T-helper 17 cell (primary cell): ENCODE measurements around the gene SLC6A2. TPM values are rescaled to one million over a fixed set of nuclear protein-coding genes. Genes with fewer than 3 reads are reported as not detected.
"Not testable (repeated sequence)": the region's sequence is repeated elsewhere in the genome, so short reads cannot be mapped to it uniquely, and the experiment has no call there.

Experiments
- ATAC-seq: fragments of 150-1000 bp; cut with Tn5 transposase; 2 replicates; pipeline ENCODE4 v1.10.0; 2021; ENCODE audit warnings: mild to moderate bottlenecking, moderate library complexity
- DNase-seq, 3 donors: peaks; one replicate each; pipeline versions ENCODE4 v3.0.0 to v3.0.0-alpha.2; 2020 to 2021
- H3K9me3 ChIP-seq: one replicate; pipeline ENCODE4 v1.7.0; 2013; ENCODE audit warnings: low read length, mild to moderate bottlenecking; ENCODE audit not compliant: control insufficient read depth, poor library complexity, severe bottlenecking
- H3K27ac Mint-ChIP-seq: one replicate; pipeline ENCODE4 v1.8.0; 2022; ENCODE audit warnings: mild to moderate bottlenecking, moderate library complexity, mixed read lengths
- H3K27me3 Mint-ChIP-seq: one replicate; pipeline ENCODE4 v1.8.0; 2022; ENCODE audit warnings: mixed read lengths
- H3K36me3 Mint-ChIP-seq: one replicate; pipeline ENCODE4 v1.8.0; 2022; ENCODE audit warnings: low read depth, mixed read lengths
- H3K4me1 Mint-ChIP-seq: one replicate; pipeline ENCODE4 v1.8.0; 2022; ENCODE audit warnings: mild to moderate bottlenecking, mixed read lengths
- H3K4me3 Mint-ChIP-seq: one replicate; pipeline ENCODE4 v1.8.0; 2022; ENCODE audit warnings: mild to moderate bottlenecking, moderate library complexity, mixed read lengths
- total RNA-seq, 4 donors: library from RNA in 2 of 4; stranded (reverse) in 2 of 4; gene quantifications; one replicate each; pipeline ENCODE4 v1.2.3 and lab custom pipeline; 2022 to 2026

Gene SLC6A2
- total RNA-seq, 2 donors from 2014 or later: not detected

DNA sequence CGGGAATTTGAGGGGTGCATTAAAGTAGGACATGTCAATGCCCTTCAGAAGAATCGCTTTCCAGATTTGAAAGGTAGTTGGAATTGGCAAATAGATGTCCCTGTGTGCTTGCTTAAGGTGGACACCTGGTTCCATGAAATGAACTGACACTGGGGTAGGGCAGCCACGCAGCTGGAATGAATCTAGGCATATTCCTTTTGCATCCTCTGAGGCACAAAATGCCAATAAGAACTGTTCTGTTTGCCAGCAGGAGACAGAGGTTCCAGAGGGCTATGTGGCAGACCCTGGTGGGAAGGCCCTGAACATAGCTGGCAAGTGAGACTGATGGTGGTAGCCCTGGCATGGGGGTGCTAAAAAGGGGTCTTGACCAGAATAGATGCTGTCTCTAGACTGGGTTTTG, 61.5 kb downstream of the SLC6A2 start:
- peaks cover 3% of the 10 kb centered on the region for H3K36me3 Mint-ChIP-seq
- H3K4me1 Mint-ChIP-seq: peaks cover 4% of the 10 kb centered on the region
- no peak overlapping the region for H3K4me3 Mint-ChIP-seq
- H3K27ac Mint-ChIP-seq: no peak overlapping the region
- ATAC-seq (no peak), DNase-seq (no peak)
- peaks cover 64% of the 10 kb centered on the region for H3K27me3 Mint-ChIP-seq
- no peaks in the 10 kb centered on the region for H3K9me3 ChIP-seq

DNA sequence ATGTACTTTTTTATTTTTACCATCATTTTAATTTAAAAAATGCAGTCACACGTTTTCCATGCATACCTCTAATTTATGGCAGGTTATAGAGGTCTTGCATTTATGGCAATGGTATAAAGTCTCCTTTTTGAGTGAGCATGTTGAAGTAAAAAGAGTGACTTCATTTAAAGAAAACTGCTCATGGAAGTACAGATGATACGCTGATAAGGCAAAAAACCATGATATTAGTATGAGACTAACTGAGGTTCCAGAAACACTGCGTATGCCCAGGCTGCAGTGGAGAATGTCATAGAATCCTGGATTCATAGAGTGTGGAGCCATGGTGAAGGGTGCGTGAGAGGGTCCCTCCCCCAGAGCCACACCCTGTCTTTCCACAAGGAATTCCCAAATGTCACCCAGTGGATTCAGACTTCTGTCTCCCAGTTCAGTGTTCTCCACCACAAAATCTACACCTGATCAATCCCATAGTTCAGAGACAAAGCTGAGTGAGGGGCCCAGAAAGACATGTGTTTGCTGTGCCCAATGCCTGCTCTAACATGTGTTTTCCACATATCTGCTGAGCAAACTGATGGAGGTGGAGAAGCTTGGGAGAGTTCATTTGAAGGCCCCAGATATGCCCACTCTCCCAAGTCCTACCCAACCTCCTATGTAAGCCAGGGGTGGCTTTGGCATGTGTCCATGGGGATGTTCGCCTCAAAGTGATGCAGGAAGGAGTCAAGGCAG, 69.4 kb downstream of the SLC6A2 start:
- no peak for ATAC-seq
- peaks cover 17% of the 10 kb centered on the region for H3K27me3 Mint-ChIP-seq
- DNase-seq: no peak
- no peaks in the 10 kb centered on the region for H3K36me3 Mint-ChIP-seq
- H3K27ac Mint-ChIP-seq: no peak overlapping the region
- no peak overlapping the region for H3K4me3 Mint-ChIP-seq
- H3K9me3 ChIP-seq: no peaks in the 10 kb centered on the region
- no peaks in the 10 kb centered on the region for H3K4me1 Mint-ChIP-seq

DNA sequence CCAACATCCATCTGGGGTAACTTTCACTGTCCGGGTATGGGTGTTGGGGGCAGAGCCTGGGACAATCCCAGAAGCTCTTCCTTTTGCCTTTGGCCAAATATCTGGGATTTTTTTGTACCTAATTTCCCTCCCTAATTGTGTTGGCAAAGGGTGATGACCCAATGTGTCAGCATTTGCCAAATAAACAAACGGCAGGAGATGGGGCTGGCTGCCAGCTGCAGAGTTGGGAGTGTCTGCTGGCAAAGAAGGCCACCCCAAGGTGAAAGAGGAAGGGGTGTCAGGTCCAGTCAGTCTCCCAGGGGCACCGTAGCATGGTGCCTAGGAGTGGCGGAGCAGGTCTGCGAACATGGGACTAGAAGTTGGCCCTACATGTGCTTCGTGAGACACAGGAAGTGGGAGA, 73.0 kb downstream of the SLC6A2 start:
- no peak overlapping the region for H3K27ac Mint-ChIP-seq
- ATAC-seq: no peak

DNA sequence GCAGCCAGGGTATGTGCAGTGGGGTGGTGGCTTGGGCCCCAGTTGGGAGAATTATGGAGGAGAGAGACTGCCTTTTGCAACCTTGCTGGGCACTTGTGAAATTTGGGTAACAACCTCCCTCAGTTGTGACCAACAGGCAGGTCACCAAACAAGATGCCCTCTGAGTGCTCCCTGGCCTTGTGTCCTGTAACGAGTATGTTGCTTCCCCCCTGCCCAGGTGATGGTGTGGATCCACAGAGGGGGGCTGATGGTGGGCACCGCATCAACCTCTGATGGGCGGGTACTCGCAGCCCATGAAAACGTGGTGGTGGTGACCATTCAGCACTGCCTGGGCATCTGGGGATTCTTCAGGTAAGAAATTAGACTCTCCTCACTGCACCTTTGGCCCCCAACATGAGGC, 74.3 kb downstream of the SLC6A2 start:
- Mint-ChIP-seq H3K27ac (no peak overlapping the region), H3K4me1 (no peaks in the 10 kb centered on the region), H3K27me3 (peaks cover 30% of the 10 kb centered on the region), H3K4me3 (no peak overlapping the region), H3K36me3 (no peaks in the 10 kb centered on the region)
- no peaks in the 10 kb centered on the region for H3K9me3 ChIP-seq
- DNase-seq (no peak), ATAC-seq (no peak)

More for the DNA sequence above, 73.0 kb downstream of the SLC6A2 start:
- Mint-ChIP-seq H3K4me1 (no peaks in the 10 kb centered on the region), H3K27me3 (peaks cover 23% of the 10 kb centered on the region), H3K4me3 (no peak overlapping the region), H3K36me3 (no peaks in the 10 kb centered on the region)
- no peaks in the 10 kb centered on the region for H3K9me3 ChIP-seq
- no peak for DNase-seq

DNA sequence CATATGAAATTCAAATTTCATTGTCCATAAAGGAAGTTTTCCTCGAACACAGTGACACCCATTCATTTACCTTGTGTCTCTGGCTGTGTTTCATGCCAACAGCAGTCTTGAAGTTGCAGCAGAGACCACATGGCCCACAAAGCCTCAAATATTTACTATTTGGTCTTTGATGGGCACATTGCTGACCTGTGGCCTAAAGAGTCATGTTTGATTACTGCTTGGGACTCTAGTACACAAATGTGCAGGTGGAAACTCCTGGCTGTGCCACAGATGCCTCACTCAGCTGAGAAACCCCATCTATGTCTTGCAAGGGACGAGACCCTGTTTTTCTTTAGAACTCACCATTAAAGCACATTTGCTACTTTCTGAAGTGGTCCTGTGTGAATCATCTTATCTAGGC, 76.7 kb downstream of the SLC6A2 start:
- Mint-ChIP-seq H3K36me3 (no peaks in the 10 kb centered on the region), H3K4me1 (no peaks in the 10 kb centered on the region), H3K27me3 (peaks cover 39% of the 10 kb centered on the region), H3K27ac (no peak overlapping the region), H3K4me3 (no peak overlapping the region)
- no peak for DNase-seq
- H3K9me3 ChIP-seq: no peaks in the 10 kb centered on the region
- no peak for ATAC-seq

DNA sequence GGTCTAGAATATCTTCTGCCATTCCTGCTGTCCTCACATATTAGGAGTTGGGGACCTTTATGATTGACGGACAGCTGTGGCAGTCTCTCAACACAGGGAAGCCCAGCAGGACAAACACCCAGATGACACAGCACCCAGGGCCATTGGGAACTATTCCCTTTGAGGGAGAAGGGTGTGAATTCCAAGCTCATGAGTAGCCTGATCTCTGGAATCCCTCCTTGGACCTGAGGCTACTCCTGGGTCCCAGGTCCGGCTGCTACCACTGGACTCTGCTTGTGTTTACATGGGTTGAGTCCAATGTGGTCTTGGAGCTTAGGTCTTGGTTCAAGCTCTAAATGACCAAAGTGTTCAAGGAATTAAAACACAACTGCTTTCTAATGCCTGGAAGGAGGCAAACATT, 78.9 kb downstream of the SLC6A2 start:
- H3K4me1 Mint-ChIP-seq: peaks cover 2% of the 10 kb centered on the region
- ATAC-seq (no peak), DNase-seq (no peak)
- H3K27ac Mint-ChIP-seq: no peak overlapping the region
- H3K27me3 Mint-ChIP-seq: peaks cover 49% of the 10 kb centered on the region
- H3K36me3 Mint-ChIP-seq: no peaks in the 10 kb centered on the region
- no peaks in the 10 kb centered on the region for H3K9me3 ChIP-seq
- no peak overlapping the region for H3K4me3 Mint-ChIP-seq

DNA sequence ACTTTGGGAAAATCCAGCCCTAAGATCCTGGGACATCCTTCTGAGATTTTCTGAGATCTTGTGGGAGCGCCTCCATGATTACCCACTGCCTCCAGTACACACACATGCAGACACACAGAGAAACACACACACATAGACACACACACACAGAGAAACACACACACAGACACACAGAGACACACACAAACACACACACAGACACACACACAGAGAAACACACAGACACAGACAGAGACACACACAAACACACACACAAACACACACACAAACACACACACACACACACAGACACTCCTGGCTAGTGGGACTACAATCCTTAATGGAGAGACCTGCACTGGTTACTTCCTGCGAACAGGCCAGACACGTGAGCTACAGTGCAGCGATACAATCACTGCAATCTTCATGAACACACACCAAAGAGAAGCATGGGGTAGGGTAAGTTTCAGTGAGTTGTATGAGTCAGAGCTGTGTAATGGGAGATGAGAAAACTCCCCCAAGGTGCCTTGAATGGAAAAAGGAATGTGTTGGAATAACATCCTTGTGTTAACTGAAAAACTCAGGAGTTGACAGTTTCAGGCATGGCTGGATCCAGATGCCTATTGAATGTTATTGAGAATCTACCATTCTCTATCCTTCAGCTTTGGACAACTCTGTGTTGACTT, 79.5 kb downstream of the SLC6A2 start:
- DNase-seq (no peak), ATAC-seq (no peak)
- Mint-ChIP-seq H3K4me1 (peaks cover 2% of the 10 kb centered on the region), H3K4me3 (no peak overlapping the region), H3K27me3 (peaks cover 49% of the 10 kb centered on the region), H3K36me3 (no peaks in the 10 kb centered on the region), H3K27ac (no peak overlapping the region)
- no peaks in the 10 kb centered on the region for H3K9me3 ChIP-seq

DNA sequence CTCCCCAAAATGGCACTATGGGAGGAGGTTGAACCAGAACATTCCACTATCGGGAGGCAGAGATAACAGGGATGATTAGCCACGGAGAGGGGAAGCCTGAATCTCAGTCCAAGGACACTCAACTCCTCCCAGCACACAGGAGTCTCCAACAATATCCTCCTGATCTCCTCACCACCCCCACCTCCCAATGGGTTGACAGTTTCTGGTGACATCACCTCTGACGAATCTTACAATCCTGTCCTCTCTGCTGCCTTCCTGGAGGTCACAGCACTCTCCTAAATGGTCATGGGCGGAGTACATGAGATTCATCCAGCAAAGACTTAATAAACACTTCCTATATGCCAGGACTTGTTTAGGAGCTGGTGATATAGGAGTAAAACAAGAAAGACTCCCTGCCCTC, 80.9 kb downstream of the SLC6A2 start:
- H3K36me3 Mint-ChIP-seq: no peaks in the 10 kb centered on the region
- ATAC-seq (no peak), DNase-seq (no peak)
- H3K27me3 Mint-ChIP-seq: peaks cover 42% of the 10 kb centered on the region
- no peak overlapping the region for H3K27ac Mint-ChIP-seq
- H3K4me1 Mint-ChIP-seq: peaks cover 2% of the 10 kb centered on the region
- H3K4me3 Mint-ChIP-seq: no peak overlapping the region
- H3K9me3 ChIP-seq: no peaks in the 10 kb centered on the region

DNA sequence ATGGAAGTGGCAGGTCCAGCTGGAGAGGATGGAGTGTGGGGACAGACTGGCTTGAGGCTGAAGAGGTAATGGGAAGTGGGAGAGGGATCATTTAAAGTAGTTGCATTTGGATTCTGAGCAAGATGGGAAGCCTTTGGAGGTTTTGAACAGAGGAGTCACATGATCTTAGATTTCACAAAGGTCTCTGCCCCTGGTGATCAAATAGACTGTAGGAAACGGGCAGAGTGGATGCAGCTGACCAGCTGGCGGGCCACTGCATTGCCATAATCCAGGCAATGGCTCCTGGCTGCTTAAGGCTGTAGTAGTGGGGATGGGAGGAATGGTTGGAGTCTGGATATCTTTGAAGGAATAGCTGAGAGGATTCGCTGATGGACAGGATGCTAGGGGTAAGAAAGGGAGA, 81.5 kb downstream of the SLC6A2 start:
- H3K27ac Mint-ChIP-seq: no peak overlapping the region
- H3K36me3 Mint-ChIP-seq: no peaks in the 10 kb centered on the region
- no peaks in the 10 kb centered on the region for H3K9me3 ChIP-seq
- DNase-seq (no peak), ATAC-seq (no peak)
- peaks cover 2% of the 10 kb centered on the region for H3K4me1 Mint-ChIP-seq
- H3K27me3 Mint-ChIP-seq: peaks cover 49% of the 10 kb centered on the region
- no peak overlapping the region for H3K4me3 Mint-ChIP-seq

DNA sequence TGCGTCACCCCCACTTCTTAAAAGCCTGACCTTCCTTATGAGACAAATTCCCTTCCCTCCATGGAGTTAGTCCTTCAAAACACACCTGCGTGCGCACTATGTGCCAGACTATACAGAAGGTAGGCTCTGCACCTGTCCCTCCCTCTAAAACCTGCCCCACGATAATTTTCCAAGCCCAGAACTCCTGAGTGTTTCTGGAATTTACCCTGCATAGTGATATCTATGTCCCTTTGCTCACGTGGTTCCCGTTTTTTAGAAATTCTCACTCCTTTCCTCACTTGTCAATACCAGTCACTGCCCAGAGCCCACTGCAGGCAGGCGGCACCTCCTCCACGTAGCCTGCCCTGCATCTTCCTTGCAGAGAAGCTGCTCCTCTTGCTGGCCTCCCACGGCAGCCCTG, 82.2 kb downstream of the SLC6A2 start:
- H3K4me1 Mint-ChIP-seq: peaks cover 2% of the 10 kb centered on the region
- ATAC-seq (no peak), DNase-seq (no peak)
- H3K4me3 Mint-ChIP-seq: no peak overlapping the region
- H3K27ac Mint-ChIP-seq: no peak overlapping the region
- no peaks in the 10 kb centered on the region for H3K9me3 ChIP-seq
- peaks cover 55% of the 10 kb centered on the region for H3K27me3 Mint-ChIP-seq
- H3K36me3 Mint-ChIP-seq: no peaks in the 10 kb centered on the region

DNA sequence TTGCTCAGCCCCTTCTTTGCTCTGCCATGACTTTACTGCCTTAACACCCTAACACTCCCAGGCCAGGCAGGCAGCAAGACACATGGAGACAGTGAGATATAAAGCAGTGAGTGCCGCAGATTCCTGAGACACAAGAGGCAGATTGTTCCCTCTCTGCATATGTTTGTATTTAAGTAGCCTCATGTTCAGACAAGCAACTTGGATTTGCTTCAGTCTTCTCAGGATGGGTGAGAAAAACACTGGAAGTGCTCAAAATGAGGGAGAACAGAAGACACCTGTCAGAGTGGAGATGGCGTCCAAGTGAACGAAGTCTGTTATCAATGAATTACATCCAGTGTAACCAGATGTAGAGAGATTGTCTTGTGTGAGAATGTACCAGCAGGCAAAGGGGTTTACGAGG, 90.3 kb downstream of the SLC6A2 start:
- no peak for ATAC-seq
- Mint-ChIP-seq H3K27me3 (peaks cover 56% of the 10 kb centered on the region), H3K27ac (no peak overlapping the region), H3K36me3 (no peaks in the 10 kb centered on the region), H3K4me1 (no peaks in the 10 kb centered on the region), H3K4me3 (no peak overlapping the region)
- H3K9me3 ChIP-seq: no peaks in the 10 kb centered on the region
- DNase-seq: no peak

DNA sequence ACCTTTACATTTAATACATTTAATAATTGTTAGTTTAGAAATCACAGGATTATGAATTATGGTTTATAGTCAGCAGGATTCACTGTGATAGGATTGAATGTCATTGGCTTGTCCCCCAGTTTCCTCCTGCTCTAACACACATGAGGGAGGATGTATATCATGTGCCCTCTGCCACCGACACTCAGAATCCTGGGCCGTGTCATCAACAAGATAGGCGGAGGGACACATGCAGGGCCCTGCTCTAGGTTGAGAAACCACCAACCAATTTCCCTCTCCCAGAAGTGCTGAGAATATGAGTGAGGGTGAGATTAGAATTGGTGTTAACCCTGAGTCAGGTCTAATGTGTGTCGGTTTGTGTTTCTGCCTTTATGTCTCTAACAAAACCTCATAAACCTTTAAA, 92.0 kb downstream of the SLC6A2 start:
- Mint-ChIP-seq H3K4me1 (peaks cover 5% of the 10 kb centered on the region), H3K36me3 (no peaks in the 10 kb centered on the region), H3K4me3 (no peak overlapping the region), H3K27ac (no peak overlapping the region), H3K27me3 (peaks cover 42% of the 10 kb centered on the region)
- H3K9me3 ChIP-seq: no peaks in the 10 kb centered on the region
- DNase-seq: no peak
- ATAC-seq: no peak

DNA sequence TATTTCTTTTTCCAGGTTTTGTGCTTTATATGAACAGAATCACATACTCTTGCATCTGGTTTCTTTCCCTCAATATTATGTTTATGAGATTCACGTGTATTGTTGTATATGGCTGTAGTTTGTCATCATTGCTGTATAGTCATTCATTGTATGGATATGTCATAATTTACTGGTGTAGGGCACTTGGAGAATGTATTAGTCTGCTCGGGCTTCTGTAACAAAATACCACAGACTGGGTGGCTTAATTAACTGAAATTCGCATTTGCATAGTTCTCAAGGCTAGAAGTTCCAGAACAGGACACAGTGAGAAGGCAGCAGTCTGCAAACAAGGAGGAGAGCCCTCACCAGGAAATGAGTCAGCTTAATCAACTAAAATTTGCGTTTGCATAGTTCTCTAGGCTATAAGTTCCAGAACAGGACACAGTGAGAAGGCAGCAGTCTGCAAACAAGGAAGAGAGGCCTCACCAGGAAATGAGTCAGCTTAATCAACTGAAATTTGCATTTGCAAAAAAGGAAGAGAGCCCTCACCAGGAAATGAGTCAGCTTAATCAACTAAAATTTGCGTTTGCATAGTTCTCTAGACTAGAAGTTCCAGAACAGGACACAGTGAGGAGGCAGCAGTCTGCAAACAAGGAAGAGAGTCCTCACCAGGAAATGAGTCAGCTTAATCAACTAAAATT, 96.8 kb downstream of the SLC6A2 start:
- DNase-seq, H3K9me3 ChIP-seq, ATAC-seq, H3K36me3 Mint-ChIP-seq, H3K27me3 Mint-ChIP-seq, H3K4me1 Mint-ChIP-seq: not testable (repeated sequence)
- H3K27ac Mint-ChIP-seq: peak overlapping the region; percentile 0
- H3K4me3 Mint-ChIP-seq: peak overlapping the region; percentile 51
